Left lung (tissue), 10 donors: Measurements from ENCODE around the gene CHCHD6. TPM values are rescaled to one million over a fixed set of nuclear protein-coding genes. Genes with fewer than 3 reads are reported as not detected.

Experiments used
- ATAC-seq: fragments of 200-7000 bp; cut with Tn5 transposase; one replicate; pipeline ENCODE4 v1.9.1; 2020; ENCODE audit warnings: moderate library complexity
- DNase-seq, 4 donors: peaks; one replicate each; pipeline ENCODE4 v3.0.0-alpha.2; 2013 to 2020
- H3K27ac ChIP-seq, 2 donors: fragments of 200-600 bp; sonication (generic) in 1 of 2; one replicate each; pipeline versions ENCODE4 v1.5.0 to v1.8.0; 2020 to 2021
- H3K27me3 ChIP-seq, 2 donors: fragments of 200-600 bp; sonication (generic) in 1 of 2; one replicate each; pipeline versions ENCODE4 v1.5.0 to v1.8.0; 2020 to 2021
- H3K36me3 ChIP-seq, 2 donors: fragments of 200-600 bp; sonication (generic) in 1 of 2; one replicate each; pipeline versions ENCODE4 v1.5.0 to v1.8.0; 2020 to 2021
- H3K4me1 ChIP-seq, 2 donors: fragments of 200-600 bp; one replicate each; pipeline ENCODE4 v1.8.0; 2021
- H3K4me3 ChIP-seq, 2 donors: fragments of 200-600 bp; sonication (generic) in 1 of 2; one replicate each; pipeline versions ENCODE4 v1.5.0 to v1.8.0; 2020 to 2021; ENCODE audit warnings: mild to moderate bottlenecking in 1 of 2
- H3K9me3 ChIP-seq, 2 donors: fragments of 200-600 bp; sonication (generic) in 1 of 2; one replicate each; pipeline versions ENCODE4 v1.5.0 to v1.8.0; 2020 to 2021
- CTCF ChIP-seq, 2 donors: fragments of 200-600 bp; sonication (generic) in 1 of 2; IDR thresholded peaks; one replicate each; pipeline versions ENCODE4 v1.5.0 to v1.8.0; 2021; ENCODE audit warnings: antibody characterized with exemption in 2 of 2
- intact Hi-C, 2 donors: fragments of 100-400 bp; cut with DNase I; formaldehyde crosslinking; loops; one replicate each; pipeline versions ENCODE4 v1.11.2 to v1.14.2; 2022
- polyA plus RNA-seq, 6 donors: library from polyadenylated mRNA; unstranded; fragments of 120-200 nt; gene quantifications; one replicate each; pipeline ENCODE4 v1.2.1, GENCODE V29; 2013; ENCODE audit not compliant: insufficient read length in 6 of 6
- total RNA-seq, 2 donors: library from RNA; stranded (reverse); fragmentation: NEBNext Ultra II Directional; extraction: Animal tissue kit (Norgen Biotek cat#: 25700); gene quantifications; one replicate each; pipeline ENCODE4 v1.2.1, GENCODE V29; 2021
- donor health status: DM: no; HTN: yes; CAD: no.
- donor health status: DM: no; HTN: no; CAD: no.

The CHCHD6 gene
- total and polyA plus RNA-seq, 8 donors, result 11.8 to 21.1 (median 18.4) TPM

GRCh38 chr3:126954141-126954842, 250.3 kb downstream of the CHCHD6 start:
- no peaks in the 10 kb centered on the region for H3K9me3 ChIP-seq
- H3K27me3 ChIP-seq, result no peaks in the 10 kb centered on the region
- no peak overlapping the region for H3K4me3 ChIP-seq
- no peak for ATAC-seq
- no peak for TF ChIP-seq CTCF (IDR thresholded peaks at IDR 0.05)
- DNase-seq, result peak in 2 of 4 donors; percentile 34 to 50
- H3K36me3 ChIP-seq, result no peaks in the 10 kb centered on the region
- no peaks in the 10 kb centered on the region for H3K4me1 ChIP-seq
- H3K27ac ChIP-seq, result no peak overlapping the region
- intact Hi-C loops, result no loop called here

GRCh38 chr3:126955004-126955790, 251.2 kb downstream of the CHCHD6 start:
- Histone ChIP-seq H3K9me3 (no peaks in the 10 kb centered on the region), H3K36me3 (no peaks in the 10 kb centered on the region), H3K4me3 (no peak overlapping the region), H3K27me3 (no peaks in the 10 kb centered on the region), H3K4me1 (no peaks in the 10 kb centered on the region), H3K27ac (no peak overlapping the region)
- no peak for ATAC-seq
- intact Hi-C loops, result no loop called here
- TF ChIP-seq CTCF (IDR thresholded peaks at IDR 0.05), result no peak
- peak in 2 of 4 donors; percentile 25 to 44 for DNase-seq

GRCh38 chr3:126956361-126956760, 252.3 kb downstream of the CHCHD6 start:
- Histone ChIP-seq H3K27me3 (no peaks in the 10 kb centered on the region), H3K36me3 (no peaks in the 10 kb centered on the region), H3K9me3 (no peaks in the 10 kb centered on the region), H3K4me3 (no peak overlapping the region), H3K4me1 (peaks cover 6 to 11% of the 10 kb centered on the region in 2 donors), H3K27ac (no peak overlapping the region)
- intact Hi-C loops, result no loop called here
- no peak for ATAC-seq
- peak in 1 of 4 donors; percentile 46 for DNase-seq
- no peak for TF ChIP-seq CTCF (IDR thresholded peaks at IDR 0.05)

GRCh38 chr3:126956866-126957650, 253.0 kb downstream of the CHCHD6 start:
- ATAC-seq, result no peak

More at GRCh38 chr3:126956866-126957650, 253.0 kb downstream of the CHCHD6 start:
- H3K4me1 ChIP-seq, result peaks cover 7 to 15% of the 10 kb centered on the region in 2 donors
- no peak overlapping the region for H3K27ac ChIP-seq
- DNase-seq, result peak in 2 of 4 donors; percentile 27 to 71
- no peaks in the 10 kb centered on the region for H3K36me3 ChIP-seq
- TF ChIP-seq CTCF (IDR thresholded peaks at IDR 0.05), result no peak
- no peaks in the 10 kb centered on the region for H3K27me3 ChIP-seq
- intact Hi-C loops, result no loop called here
- H3K4me3 ChIP-seq, result no peak overlapping the region
- H3K9me3 ChIP-seq, result no peaks in the 10 kb centered on the region
